ENCODE measurements around the gene MAP2K1. TPM values are rescaled to one million over a fixed set of nuclear protein-coding genes. Genes with fewer than 3 reads are reported as not detected.

The MAP2K1 gene
- polyA plus RNA-seq, 1 donor (not counting 4 experiments of a cell fraction or from before 2014, with no cell fraction given), result 73.8 TPM

DNA sequence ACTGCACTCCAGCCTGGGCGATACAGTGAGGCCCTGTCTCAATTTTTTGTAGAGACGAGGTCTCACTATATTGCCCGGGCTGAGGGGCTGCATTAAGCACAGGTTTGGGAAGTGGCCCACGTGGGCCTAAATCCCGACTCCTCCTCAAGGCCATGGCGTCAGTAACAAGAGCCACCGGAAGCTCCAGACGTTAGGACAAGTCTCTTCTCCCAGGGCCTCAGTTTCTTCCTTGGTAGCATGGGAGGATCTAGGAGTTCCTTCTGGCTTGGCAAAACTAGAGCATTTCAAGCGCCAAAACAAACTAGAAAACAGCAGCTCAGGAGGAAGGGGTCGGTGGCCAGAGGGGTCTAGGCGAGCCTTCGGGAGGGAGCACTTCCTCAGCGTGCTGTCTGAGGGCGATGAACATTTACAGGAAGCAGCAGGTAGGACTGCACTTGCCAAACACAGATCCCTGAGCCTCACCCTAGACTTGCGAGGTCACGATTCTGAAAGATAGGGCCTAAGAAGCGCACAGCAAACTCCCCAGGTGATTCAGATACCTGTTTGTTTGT, 110.3 kb downstream of the MAP2K1 start:
- Histone ChIP-seq H3K79me2 (ENCODE audit: control insufficient read depth, insufficient read depth, low read length) (peaks cover 26% of the 10 kb centered on the region), H2AFZ (ENCODE audit: control insufficient read depth, low read length) (no peak overlapping the region), H3K9me3 (ENCODE audit: control insufficient read depth, low read depth, low read length) (no peaks in the 10 kb centered on the region), H3K4me3 (ENCODE audit: control insufficient read depth in 2 of 3, extremely low read depth in 1 of 3, insufficient read depth in 2 of 3, low read depth in 1 of 3, low read length in 3 of 3) (peak overlapping the region; percentile 52 to 79 (median 73)), H3K4me2 (ENCODE audit: control insufficient read depth, extremely low read depth, insufficient read depth, low read depth, low read length) (peak overlapping the region; percentile 86), H3K27ac (ENCODE audit: control insufficient read depth, insufficient read depth, low read length) (peak overlapping the region; percentile 61), H3K9me1 (ENCODE audit: control insufficient read depth, extremely low read depth, insufficient read depth, low read length) (no peaks in the 10 kb centered on the region), H3K36me3 (ENCODE audit: control insufficient read depth in 2 of 2, extremely low read depth in 1 of 2, insufficient read depth in 2 of 2, low read length in 2 of 2) (peaks cover 22 to 37% of the 10 kb centered on the region in 2 experiments), H4K20me1 (ENCODE audit: control insufficient read depth, extremely low read depth, insufficient read depth, low read length) (peaks cover 16% of the 10 kb centered on the region), H3K9ac (ENCODE audit: control insufficient read depth, extremely low read depth, insufficient read depth, low read length) (peak overlapping the region; percentile 76), H3K27me3 (ENCODE audit: control insufficient read depth, extremely low read depth, insufficient read depth, low read length) (no peaks in the 10 kb centered on the region), H3K4me1 (ENCODE audit: control insufficient read depth, extremely low read depth, insufficient read depth, low read length) (peaks cover 4% of the 10 kb centered on the region)
- dilution Hi-C loops (cut with MboI; ENCODE audit: extremely low pct_ligation_motif_present, low sequenced_read_pairs), result no loop called here
- DNase-seq (ENCODE audit: low read depth, low spot score) (no peak), FAIRE-seq (no peak)
- TF ChIP-seq, protein P1, sequence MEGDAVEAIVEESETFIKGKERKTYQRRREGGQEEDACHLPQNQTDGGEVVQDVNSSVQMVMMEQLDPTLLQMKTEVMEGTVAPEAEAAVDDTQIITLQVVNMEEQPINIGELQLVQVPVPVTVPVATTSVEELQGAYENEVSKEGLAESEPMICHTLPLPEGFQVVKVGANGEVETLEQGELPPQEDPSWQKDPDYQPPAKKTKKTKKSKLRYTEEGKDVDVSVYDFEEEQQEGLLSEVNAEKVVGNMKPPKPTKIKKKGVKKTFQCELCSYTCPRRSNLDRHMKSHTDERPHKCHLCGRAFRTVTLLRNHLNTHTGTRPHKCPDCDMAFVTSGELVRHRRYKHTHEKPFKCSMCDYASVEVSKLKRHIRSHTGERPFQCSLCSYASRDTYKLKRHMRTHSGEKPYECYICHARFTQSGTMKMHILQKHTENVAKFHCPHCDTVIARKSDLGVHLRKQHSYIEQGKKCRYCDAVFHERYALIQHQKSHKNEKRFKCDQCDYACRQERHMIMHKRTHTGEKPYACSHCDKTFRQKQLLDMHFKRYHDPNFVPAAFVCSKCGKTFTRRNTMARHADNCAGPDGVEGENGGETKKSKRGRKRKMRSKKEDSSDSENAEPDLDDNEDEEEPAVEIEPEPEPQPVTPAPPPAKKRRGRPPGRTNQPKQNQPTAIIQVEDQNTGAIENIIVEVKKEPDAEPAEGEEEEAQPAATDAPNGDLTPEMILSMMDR (optimal IDR thresholded peaks at IDR 0.05 in 1 of 3, IDR thresholded peaks at IDR 0.05 in 1 of 3, conservative IDR thresholded peaks at IDR 0.05 in 1 of 3; ENCODE audit: extremely low read depth in 1 of 3, insufficient read depth in 2 of 3, low read length in 3 of 3), result no peak
- no peak for TF ChIP-seq EZH2 (IDR thresholded peaks at IDR 0.05; ENCODE audit: low read length)

DNA sequence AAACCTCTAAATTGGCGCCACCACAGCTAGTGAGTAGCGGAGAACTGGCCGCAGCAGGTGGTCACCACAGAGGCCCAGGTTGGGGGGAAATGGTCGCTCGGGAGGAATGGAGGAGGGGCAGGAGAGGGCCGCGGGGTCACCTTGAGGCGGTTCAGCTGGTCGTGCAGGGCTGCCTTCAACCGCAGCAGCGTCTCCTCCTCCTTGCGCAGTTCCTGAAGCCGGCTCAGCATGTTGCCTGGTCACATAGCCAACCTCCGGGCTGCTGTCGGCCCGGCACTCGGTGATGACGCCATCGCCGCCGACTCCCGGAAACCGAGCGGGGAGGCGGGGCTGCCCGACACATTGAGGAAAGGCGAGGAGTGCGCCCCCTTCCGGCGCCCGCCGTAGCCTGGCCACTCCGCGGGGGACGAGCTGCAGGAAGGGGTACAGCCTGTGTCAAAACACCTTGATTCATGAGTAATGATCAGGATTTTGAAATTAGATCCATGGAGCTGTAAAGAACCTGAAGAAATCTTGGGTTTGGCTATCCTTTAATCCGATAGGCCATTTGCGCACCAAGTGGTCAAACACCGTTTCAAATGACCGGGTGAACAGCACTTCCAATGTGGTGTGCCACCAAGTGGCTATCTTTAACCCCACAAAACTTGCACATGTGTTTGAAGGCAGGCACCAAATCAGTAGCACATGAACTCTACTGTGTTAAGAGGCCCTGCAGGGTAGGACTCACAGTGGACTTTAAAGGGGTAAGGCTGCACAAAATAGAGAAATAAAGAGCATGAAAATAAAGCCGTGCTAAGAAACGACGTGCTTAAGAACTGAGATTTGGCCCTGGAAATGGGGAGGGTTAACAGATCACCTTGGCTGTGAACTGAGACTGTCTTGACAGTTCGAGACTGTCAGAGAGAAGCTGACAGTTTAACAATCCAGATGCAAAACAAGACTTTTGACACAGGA, 111.1 kb downstream of the MAP2K1 start, which contains the start of gene SNAPC5:
Gene SNAPC5 (minus strand): TSS at position 261 of the 954 bp plus-strand sequence. CDS start 31 bp downstream, at position 230.
- no peak for TF ChIP-seq EZH2 (IDR thresholded peaks at IDR 0.05; ENCODE audit: low read length)
- TF ChIP-seq, protein P1 (optimal IDR thresholded peaks at IDR 0.05 in 1 of 3, IDR thresholded peaks at IDR 0.05 in 1 of 3, conservative IDR thresholded peaks at IDR 0.05 in 1 of 3; ENCODE audit: extremely low read depth in 1 of 3, insufficient read depth in 2 of 3, low read length in 3 of 3), result peak; percentile 88 to 98 (median 91)
- peak; percentile 75 for DNase-seq (ENCODE audit: low read depth, low spot score)
- peak within 1 kb of the TSS; percentile 52 to 79 (median 73) for H3K4me3 ChIP-seq (ENCODE audit: control insufficient read depth in 2 of 3, extremely low read depth in 1 of 3, insufficient read depth in 2 of 3, low read depth in 1 of 3, low read length in 3 of 3)
- dilution Hi-C loops (cut with MboI; ENCODE audit: extremely low pct_ligation_motif_present, low sequenced_read_pairs), result no loop called here
- H3K27me3 ChIP-seq (ENCODE audit: control insufficient read depth, extremely low read depth, insufficient read depth, low read length), result no peaks in the 10 kb centered on the region
- peaks cover 34% of the 10 kb centered on the region for H3K79me2 ChIP-seq (ENCODE audit: control insufficient read depth, insufficient read depth, low read length)
- peaks cover 26 to 44% of the 10 kb centered on the region in 2 experiments for H3K36me3 ChIP-seq (ENCODE audit: control insufficient read depth in 2 of 2, extremely low read depth in 1 of 2, insufficient read depth in 2 of 2, low read length in 2 of 2)
- peaks cover 19% of the 10 kb centered on the region for H4K20me1 ChIP-seq (ENCODE audit: control insufficient read depth, extremely low read depth, insufficient read depth, low read length)
- peak; percentile 5 for FAIRE-seq
- no peak within 1 kb of the TSS for H2AFZ ChIP-seq (ENCODE audit: control insufficient read depth, low read length)
- peaks cover 10% of the 10 kb centered on the region for H3K4me1 ChIP-seq (ENCODE audit: control insufficient read depth, extremely low read depth, insufficient read depth, low read length)
- peak within 1 kb of the TSS; percentile 76 for H3K9ac ChIP-seq (ENCODE audit: control insufficient read depth, extremely low read depth, insufficient read depth, low read length)
- peak within 1 kb of the TSS; percentile 61 for H3K27ac ChIP-seq (ENCODE audit: control insufficient read depth, insufficient read depth, low read length)
- no peaks in the 10 kb centered on the region for H3K9me3 ChIP-seq (ENCODE audit: control insufficient read depth, low read depth, low read length)
- H3K4me2 ChIP-seq (ENCODE audit: control insufficient read depth, extremely low read depth, insufficient read depth, low read depth, low read length), result peak within 1 kb of the TSS; percentile 86
- H3K9me1 ChIP-seq (ENCODE audit: control insufficient read depth, extremely low read depth, insufficient read depth, low read length), result no peaks in the 10 kb centered on the region
